Epithelial cell of esophagus (primary cell): ENCODE results near the gene GPR25.

ENCODE experiments used
- DNase-seq: peaks from one replicate; pipeline ENCODE4 v3.0.0; 2010; ENCODE audit warnings: low read depth
- H3K4me3 ChIP-seq: 2 replicates; pipeline ENCODE4 v1.5.1; 2011; ENCODE audit warnings: mild to moderate bottlenecking, low read length, control low read depth
- TF ChIP-seq, protein P1 (sequence below): IDR thresholded peaks from 2 replicates; pipeline ENCODE4 v1.5.1; 2011; ENCODE audit warnings: low read depth, mild to moderate bottlenecking, low read length, control low read depth, inconsistent platforms; ENCODE audit not compliant: insufficient read depth; ENCODE audit errors: missing control alignments

GPR25 gene

DNA sequence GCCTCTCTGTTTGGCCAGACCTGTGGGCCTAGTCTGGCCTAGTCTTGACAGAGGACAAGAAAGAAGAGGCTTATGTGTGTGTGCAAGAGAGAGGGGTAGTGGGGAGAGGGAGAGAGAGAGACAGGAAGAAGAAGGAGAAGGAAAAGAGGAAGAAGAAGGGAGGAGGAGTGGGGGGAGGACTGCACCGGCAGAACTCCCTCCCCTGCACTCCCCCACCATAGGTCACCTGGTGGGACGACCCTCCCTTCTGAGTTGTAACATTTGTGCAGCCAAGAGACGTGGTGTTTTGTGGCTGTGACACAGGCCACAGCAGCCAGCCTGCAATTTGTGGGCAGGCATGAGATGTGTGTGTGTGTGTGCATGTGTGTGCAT lies 26.2 kb downstream of the GPR25 start:
- no peak for DNase-seq
- TF ChIP-seq, protein P1, sequence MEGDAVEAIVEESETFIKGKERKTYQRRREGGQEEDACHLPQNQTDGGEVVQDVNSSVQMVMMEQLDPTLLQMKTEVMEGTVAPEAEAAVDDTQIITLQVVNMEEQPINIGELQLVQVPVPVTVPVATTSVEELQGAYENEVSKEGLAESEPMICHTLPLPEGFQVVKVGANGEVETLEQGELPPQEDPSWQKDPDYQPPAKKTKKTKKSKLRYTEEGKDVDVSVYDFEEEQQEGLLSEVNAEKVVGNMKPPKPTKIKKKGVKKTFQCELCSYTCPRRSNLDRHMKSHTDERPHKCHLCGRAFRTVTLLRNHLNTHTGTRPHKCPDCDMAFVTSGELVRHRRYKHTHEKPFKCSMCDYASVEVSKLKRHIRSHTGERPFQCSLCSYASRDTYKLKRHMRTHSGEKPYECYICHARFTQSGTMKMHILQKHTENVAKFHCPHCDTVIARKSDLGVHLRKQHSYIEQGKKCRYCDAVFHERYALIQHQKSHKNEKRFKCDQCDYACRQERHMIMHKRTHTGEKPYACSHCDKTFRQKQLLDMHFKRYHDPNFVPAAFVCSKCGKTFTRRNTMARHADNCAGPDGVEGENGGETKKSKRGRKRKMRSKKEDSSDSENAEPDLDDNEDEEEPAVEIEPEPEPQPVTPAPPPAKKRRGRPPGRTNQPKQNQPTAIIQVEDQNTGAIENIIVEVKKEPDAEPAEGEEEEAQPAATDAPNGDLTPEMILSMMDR: no peak
- H3K4me3 ChIP-seq: no peak overlapping the region

DNA sequence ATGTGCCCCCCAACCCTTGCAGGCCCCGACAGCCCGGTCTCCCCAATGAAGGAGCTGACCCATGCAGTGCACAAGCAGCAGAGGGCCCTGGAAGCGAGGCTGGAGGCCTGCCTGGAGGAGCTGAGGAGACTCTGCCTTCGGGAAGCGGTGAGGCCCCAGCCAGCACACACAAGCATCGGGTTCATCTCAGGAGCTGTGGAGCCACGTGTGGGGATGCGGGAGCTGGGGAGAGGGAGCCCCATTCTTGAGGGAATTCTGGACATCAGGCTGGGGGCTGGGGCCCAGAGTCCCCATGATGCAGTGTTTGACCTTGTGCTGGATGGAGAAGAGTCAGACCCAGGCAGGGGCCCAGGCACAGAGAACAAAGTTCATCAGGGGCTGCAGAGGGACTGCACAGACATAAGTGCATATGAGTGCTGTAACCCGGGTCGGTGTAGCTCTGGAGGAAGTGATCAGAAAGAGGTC lies 26.7 kb downstream of the GPR25 start:
- no peak for DNase-seq

DNA sequence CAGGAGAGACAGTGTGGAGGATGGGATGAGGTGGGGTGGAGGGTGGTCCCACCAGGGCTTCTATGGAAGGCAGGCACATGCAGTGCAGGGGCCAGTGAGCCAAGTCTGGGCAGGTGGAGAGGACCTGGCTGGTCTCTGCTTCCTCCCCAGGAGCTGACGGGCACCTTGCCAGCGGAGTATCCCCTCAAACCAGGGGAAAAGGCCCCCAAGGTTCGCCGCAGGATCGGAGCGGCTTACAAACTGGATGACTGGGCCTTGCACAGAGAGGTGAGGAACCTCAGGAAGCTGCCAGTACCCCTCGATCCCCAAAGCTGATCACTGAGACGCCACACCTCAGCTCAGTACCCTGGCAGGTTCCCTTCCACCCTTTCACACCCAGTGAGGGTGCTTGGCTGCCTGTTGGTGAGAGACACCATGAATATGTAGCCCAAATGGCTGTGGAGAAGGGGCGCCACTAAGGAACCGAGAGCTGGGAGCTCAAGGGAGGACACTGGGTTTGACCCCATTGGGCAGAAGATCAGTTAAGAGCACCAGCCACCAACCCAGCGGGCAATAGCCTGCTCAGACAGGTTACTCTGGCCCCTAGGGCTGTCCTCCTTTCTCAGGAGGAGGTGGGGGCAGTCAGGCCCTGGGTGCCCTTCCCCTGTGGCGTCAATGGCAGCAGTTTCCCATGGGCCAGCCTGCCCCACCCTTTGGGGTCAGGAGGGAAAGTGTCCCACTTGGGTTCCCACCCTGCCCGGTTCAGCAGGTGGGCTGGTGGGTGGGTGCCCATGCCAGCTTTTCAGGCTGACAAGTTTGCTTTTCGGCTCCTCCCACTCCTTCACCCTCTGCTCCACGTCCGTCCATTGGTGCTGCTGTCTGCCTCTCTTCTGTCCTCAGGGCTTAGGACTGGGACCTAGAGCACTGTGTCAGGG lies 27.4 kb downstream of the GPR25 start:
- TF ChIP-seq, protein P1: no peak
- DNase-seq: no peak
- H3K4me3 ChIP-seq: no peak overlapping the region

More for the DNA sequence above, 26.7 kb downstream of the GPR25 start:
- no peak overlapping the region for H3K4me3 ChIP-seq
- TF ChIP-seq, protein P1: no peak

DNA sequence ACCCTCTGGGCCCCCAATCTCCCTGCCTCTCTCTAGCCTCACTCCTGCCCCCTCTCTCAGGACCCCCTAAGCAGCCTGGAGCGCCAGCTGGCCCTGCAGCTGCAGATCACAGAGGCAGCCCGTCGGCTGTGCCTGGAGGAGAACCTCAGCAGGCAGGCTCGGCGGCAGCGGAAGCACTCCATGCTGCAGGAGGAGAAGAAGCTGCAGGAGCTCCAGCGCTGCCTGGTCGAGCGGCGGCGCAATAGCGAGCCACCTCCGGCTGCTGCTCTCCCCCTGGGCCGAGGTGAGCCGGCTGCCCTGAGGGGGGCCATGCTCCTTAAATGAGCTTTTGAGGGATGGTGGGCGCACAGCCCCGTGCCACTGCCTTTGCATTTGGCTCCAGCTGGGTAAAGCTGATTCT lies 28.1 kb downstream of the GPR25 start:
- H3K4me3 ChIP-seq: no peak overlapping the region
- DNase-seq: no peak
- TF ChIP-seq, protein P1: no peak

DNA sequence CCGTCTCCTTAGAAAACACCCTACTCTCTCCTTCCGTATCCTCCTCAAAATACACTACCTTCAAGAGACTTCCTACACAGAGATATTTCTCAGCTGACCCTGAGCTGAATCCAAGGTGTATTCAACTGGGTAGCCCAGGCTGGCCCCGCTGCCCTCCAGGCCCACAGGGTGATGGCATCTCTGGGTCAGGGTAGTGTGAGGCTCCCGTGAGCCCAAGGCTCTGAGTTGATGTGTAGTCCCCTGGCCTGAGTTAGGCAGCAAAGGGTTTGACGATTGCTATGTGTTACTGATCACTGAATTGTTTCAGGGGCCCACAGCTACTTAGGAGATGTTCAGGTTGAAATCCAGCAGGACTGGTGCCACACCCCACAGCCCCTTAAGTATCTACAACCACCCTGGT lies 28.6 kb downstream of the GPR25 start:
- H3K4me3 ChIP-seq: no peak overlapping the region
- no peak for DNase-seq
- TF ChIP-seq, protein P1: no peak

DNA sequence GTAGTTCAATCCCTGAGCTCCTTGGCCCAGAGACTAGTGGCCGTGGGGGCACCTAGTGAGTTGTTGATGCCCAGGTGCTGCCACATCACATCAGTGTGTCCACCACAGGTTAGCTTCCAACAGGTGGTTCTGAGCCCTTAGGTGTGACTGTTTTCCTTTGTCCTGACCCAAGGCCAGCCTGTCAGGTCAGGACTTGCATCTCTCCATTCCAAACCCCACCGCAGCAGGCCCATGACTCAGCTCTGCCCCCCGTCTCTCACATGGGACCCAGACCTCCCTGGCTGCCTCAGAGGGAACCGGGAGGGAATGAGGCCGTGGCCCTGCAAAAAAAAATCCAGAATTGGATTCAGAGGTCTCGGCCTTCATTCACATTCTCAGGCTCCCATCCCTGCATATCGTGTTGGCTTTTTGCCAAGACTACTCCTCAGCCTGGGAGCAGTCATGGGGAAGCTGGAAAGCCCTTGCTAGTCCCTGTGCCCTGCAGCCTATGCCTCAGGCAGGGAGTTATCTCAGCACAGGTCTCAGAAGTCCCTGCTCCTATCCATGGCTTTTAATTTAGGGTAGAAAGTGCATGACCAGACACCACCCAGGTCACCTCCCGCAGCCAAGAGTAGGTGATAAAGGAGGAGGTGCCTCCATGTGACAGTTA lies 29.1 kb downstream of the GPR25 start:
- H3K4me3 ChIP-seq: no peak overlapping the region
- TF ChIP-seq, protein P1: no peak
- peak; percentile 48 for DNase-seq
